GM12878 (cell line): ENCODE results near the gene MAPRE2. TPM values are rescaled to one million over a fixed set of nuclear protein-coding genes. Genes with fewer than 3 reads are reported as not detected.
A peak's percentile ranks its signal among the peaks of the same experiment; 100 is the strongest.

ENCODE experiments used
- ATF7 ChIP-seq: fragments of 450-650 bp; IDR thresholded peaks from 2 replicates; pipeline ENCODE4 v1.6.1; 2016; ENCODE audit warnings: low read depth, mild to moderate bottlenecking
- BHLHE40 ChIP-seq, 2 experiments: fragments of 450-650 bp in 1 of 2; IDR thresholded peaks; 2 replicates each; pipeline ENCODE4 v1.6.1; 2011 to 2017; ENCODE audit warnings: low read depth in 2 of 2, borderline replicate concordance in 1 of 2, improper control_type of control experiment in 1 of 2, low read length in 1 of 2, mild to moderate bottlenecking in 1 of 2
- CREB1 ChIP-seq: IDR thresholded peaks from 2 replicates; pipeline ENCODE4 v1.6.1; 2012; ENCODE audit warnings: low read depth, mild to moderate bottlenecking, inconsistent platforms
- CUX1 ChIP-seq: IDR thresholded peaks from 2 replicates; pipeline ENCODE4 v1.6.1; 2012; ENCODE audit warnings: improper control_type of control experiment, low read depth, low read length; ENCODE audit not compliant: insufficient replicate concordance
- E2F4 ChIP-seq: IDR thresholded peaks from 2 replicates; pipeline ENCODE4 v1.6.1; 2012; ENCODE audit warnings: low read depth, low read length, improper control_type of control experiment
- FOXM1 ChIP-seq: IDR thresholded peaks from 2 replicates; pipeline ENCODE4 v1.6.1; 2012; ENCODE audit warnings: low read depth, mild to moderate bottlenecking, inconsistent platforms, low read length, moderate library complexity
- IKZF1 ChIP-seq: fragments of 450-650 bp; conservative IDR thresholded peaks from 2 replicates; pipeline ENCODE4 v1.6.1; 2017; ENCODE audit warnings: antibody characterized with exemption, mild to moderate bottlenecking
- JUNB ChIP-seq: IDR thresholded peaks from 2 replicates; pipeline ENCODE4 v1.6.1; 2016; ENCODE audit warnings: antibody characterized with exemption, mild to moderate bottlenecking
- MTA2 ChIP-seq: fragments of 450-650 bp; IDR thresholded peaks from 2 replicates; pipeline ENCODE4 v1.6.1; 2016; ENCODE audit warnings: low read depth, mild to moderate bottlenecking, moderate library complexity
- MXI1 ChIP-seq: fragments of 150-350 bp; IDR thresholded peaks from 2 replicates; pipeline ENCODE4 v1.6.1; 2011; ENCODE audit warnings: low read depth, mild to moderate bottlenecking, inconsistent platforms, low read length, improper control_type of control experiment
- MYC ChIP-seq: IDR thresholded peaks from 2 replicates; pipeline ENCODE4 v1.6.1; 2011; ENCODE audit warnings: mild to moderate bottlenecking, low read length, moderate library complexity, inconsistent platforms; ENCODE audit not compliant: insufficient read depth, insufficient replicate concordance, insufficient read length, severe bottlenecking
- PML ChIP-seq: IDR thresholded peaks from 2 replicates; pipeline ENCODE4 v1.6.1; 2012; ENCODE audit warnings: low read length, inconsistent platforms
- RELB ChIP-seq: fragments of 450-650 bp; IDR thresholded peaks from 2 replicates; pipeline ENCODE4 v1.6.1; 2017; ENCODE audit warnings: low read depth, mild to moderate bottlenecking, moderate library complexity
- SUPT20H ChIP-seq: IDR thresholded peaks from 2 replicates; pipeline ENCODE4 v1.6.1; 2011; ENCODE audit warnings: low read depth, mild to moderate bottlenecking, low read length, moderate library complexity, borderline replicate concordance; ENCODE audit not compliant: control insufficient read depth
- ZNF384 ChIP-seq: IDR thresholded peaks from 2 replicates; pipeline ENCODE4 v1.6.1; 2012; ENCODE audit warnings: low read depth, mild to moderate bottlenecking, low read length, improper control_type of control experiment, borderline replicate concordance
- polyA plus RNA-seq, 11 experiments: library from polyadenylated mRNA; depleted of rRNA in 4 of 11; unstranded in 6 of 11; stranded (reverse) in 5 of 11; fragments of >200 nt; fragmentation: Nextera tagmentation in 4 of 11; fragmentation: Illumina TruSeq in 1 of 11; extraction: Ambion mirVana in 4 of 11; extraction: Trizol in 1 of 11; gene quantifications; 1 replicate in 1 of 11; 2 replicates in 10 of 11; pipeline versions ENCODE4 v1.2.1 to v1.2.3, GENCODE V29; 2011 to 2016; ENCODE audit warnings: inconsistent platforms in 2 of 11, missing spikeins in 2 of 11, low read depth in 1 of 11
- total RNA-seq, 4 experiments: library from RNA; depleted of rRNA in 3 of 4; stranded (reverse); fragments of >200 nt in 3 of 4; fragmentation: Illumina TruSeq in 1 of 4; extraction: Trizol in 1 of 4; gene quantifications; 2 replicates each; pipeline versions ENCODE4 v1.2.1 to v1.2.3, GENCODE V29; 2013 to 2021

The MAPRE2 gene
- total and polyA plus RNA-seq, 10 of the 15 experiments (the other 5 are each of a cell fraction or from before 2014, with no cell fraction given), result 11.0 to 50.6 (median 24.0) TPM

DNA sequence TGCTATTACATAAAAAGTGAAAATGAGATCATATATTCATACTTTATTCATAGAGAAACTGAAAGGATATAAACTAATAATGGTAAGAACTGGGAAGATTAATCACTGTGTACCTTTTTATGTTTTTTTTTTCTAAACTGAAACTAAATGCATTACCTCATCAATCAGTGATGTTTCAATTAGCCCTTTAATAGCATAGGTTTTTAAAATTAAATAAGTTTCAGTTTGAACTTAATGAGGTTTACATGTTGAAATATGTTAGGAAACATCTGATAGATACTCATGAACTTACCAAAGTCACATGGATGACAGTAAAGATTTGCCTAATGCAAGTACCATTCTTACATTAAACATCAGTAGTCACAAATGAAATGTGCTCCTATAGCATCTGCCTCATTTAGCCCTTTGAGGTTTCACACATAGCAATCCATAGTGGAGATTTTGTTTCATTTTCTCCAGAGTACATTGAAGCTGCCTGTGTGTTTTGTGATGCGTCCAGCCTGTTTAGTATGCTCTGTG lies 8.9 kb downstream of the MAPRE2 start (continued):
- TF ChIP-seq BHLHE40 (IDR thresholded peaks at IDR 0.05; ENCODE audit: borderline replicate concordance in 1 of 2, low read depth in 2 of 2, low read length in 1 of 2), result peak; percentile 25 to 41; a peak in 1 of 4 replicates
- TF ChIP-seq SUPT20H, result no peak
- no peak for TF ChIP-seq PML
- no peak for TF ChIP-seq FOXM1
- peak; percentile 1 for TF ChIP-seq CUX1
- TF ChIP-seq IKZF1, result peak; percentile 37; the same call in 1 of the 2 replicates
- peak; percentile 7; the same call in 1 of the 2 replicates for TF ChIP-seq MXI1
- no peak for TF ChIP-seq E2F4
- peak; percentile 25; the same call in 1 of the 2 replicates for TF ChIP-seq CREB1
- TF ChIP-seq JUNB, result peak; percentile 89
- TF ChIP-seq ZNF384, result peak; percentile 54; the same call in 1 of the 2 replicates
- TF ChIP-seq RELB, result peak; percentile 44
- TF ChIP-seq ATF7, result peak; percentile 99
- TF ChIP-seq MTA2, result peak; percentile 86
- TF ChIP-seq MYC, result no peak
